ENCODE measurements around the gene PHF2. TPM values are rescaled to one million over a fixed set of nuclear protein-coding genes. Genes with fewer than 3 reads are reported as not detected.

Gene PHF2
- total and polyA plus RNA-seq, 3 experiments from 2014 or later, result 3.0 to 25.0 (median 22.4) TPM

DNA sequence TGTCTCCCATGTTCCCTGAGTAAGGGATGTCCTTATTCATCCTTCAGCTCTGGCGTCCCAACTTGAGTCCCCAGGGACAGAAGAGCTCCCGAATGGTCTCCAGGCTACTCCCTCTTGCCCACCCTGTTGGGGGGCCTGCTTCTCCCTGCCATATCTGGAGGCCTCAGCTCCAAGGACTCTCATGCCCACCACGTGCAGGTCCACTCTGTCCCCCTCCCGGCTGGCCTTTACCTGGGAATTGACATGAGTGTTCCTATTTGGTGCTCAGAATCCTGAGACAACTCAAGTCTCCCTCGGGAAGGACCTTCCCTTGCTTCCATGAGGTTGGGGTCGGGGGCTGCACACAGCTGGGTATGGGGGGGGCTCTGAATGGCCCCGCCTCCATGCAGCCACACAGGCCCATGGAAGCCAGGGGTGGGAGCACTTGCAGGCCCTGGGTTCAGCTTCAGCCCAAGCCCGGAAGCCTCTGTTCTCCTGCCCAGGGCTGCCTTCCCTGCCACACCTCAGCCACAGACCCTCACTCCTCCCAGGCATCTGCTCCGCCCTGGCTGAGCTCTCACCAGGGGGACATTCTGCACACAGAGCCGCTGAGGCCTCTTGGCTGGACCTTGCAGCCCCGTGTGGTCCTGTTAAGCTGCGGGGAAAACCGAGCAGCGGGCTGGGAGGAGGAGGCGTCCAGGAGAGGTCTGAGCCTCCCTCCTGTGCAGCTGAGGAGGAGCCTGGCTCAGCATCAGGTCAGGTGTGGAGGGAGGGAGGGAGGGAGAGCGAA, 121.9 kb downstream of the PHF2 start:
- Histone ChIP-seq H3K4me1 (ENCODE audit: insufficient read depth, low read length) (no peaks in the 10 kb centered on the region), H3K27me3 (ENCODE audit: insufficient read depth, low read length, poor library complexity, severe bottlenecking) (no peaks in the 10 kb centered on the region), H3K36me3 (ENCODE audit: insufficient read depth, low read length) (no peaks in the 10 kb centered on the region), H3K9me3 (ENCODE audit: low read length) (no peaks in the 10 kb centered on the region), H3K27ac (ENCODE audit: low read depth, low read length) (no peak overlapping the region), H3K4me3 (ENCODE audit: low read length) (no peak overlapping the region)
- H3K9me3 Mint-ChIP-seq, result peaks cover 0 to 7% (median 3%) of the 10 kb centered on the region in 5 donors
- no peak overlapping the region for H3K27ac Mint-ChIP-seq
- peaks cover 4 to 6% of the 10 kb centered on the region in 2 donors for H3K27me3 Mint-ChIP-seq
- H3K4me1 Mint-ChIP-seq, result no peaks in the 10 kb centered on the region
- no peak overlapping the region for H3K4me3 Mint-ChIP-seq
- CTCF ChIA-PET, result no interaction called here
- no peak for DNase-seq
- no peaks in the 10 kb centered on the region for H3K36me3 Mint-ChIP-seq
- POLR2A ChIA-PET, result no interaction called here

- peaks cover 0 to 4% of the 10 kb centered on the region in 2 donors for H3K27me3 Mint-ChIP-seq
- Histone ChIP-seq H3K27ac (ENCODE audit: low read depth, low read length) (no peak overlapping the region), H3K27me3 (ENCODE audit: insufficient read depth, low read length, poor library complexity, severe bottlenecking) (no peaks in the 10 kb centered on the region), H3K36me3 (ENCODE audit: insufficient read depth, low read length) (no peaks in the 10 kb centered on the region), H3K4me1 (ENCODE audit: insufficient read depth, low read length) (no peaks in the 10 kb centered on the region), H3K9me3 (ENCODE audit: low read length) (no peaks in the 10 kb centered on the region), H3K4me3 (ENCODE audit: low read length) (no peak overlapping the region)
- POLR2A ChIA-PET, result no interaction called here
- CTCF ChIA-PET, result no interaction called here
- H3K4me1 Mint-ChIP-seq, result no peaks in the 10 kb centered on the region
- H3K4me3 Mint-ChIP-seq, result no peak overlapping the region
- DNase-seq, result no peak
- peaks cover 2 to 12% (median 11%) of the 10 kb centered on the region in 5 donors for H3K9me3 Mint-ChIP-seq
- no peaks in the 10 kb centered on the region for H3K36me3 Mint-ChIP-seq
- no peak overlapping the region for H3K27ac Mint-ChIP-seq
Measured at GRCh38 chr9:93699650-93700049, 123.3 kb downstream of the PHF2 start.

GRCh38 chr9:93701494-93702218, 125.3 kb downstream of the PHF2 start:
- ChIA-PET POLR2A (no interaction called here), CTCF (no interaction called here)
- no peaks in the 10 kb centered on the region for H3K4me1 Mint-ChIP-seq
- DNase-seq, result no peak
- H3K4me1 ChIP-seq (ENCODE audit: insufficient read depth, low read length), result no peaks in the 10 kb centered on the region
- no peak overlapping the region for H3K4me3 Mint-ChIP-seq
- H3K27ac ChIP-seq (ENCODE audit: low read depth, low read length), result no peak overlapping the region
- no peak overlapping the region for H3K27ac Mint-ChIP-seq
- H3K9me3 ChIP-seq (ENCODE audit: low read length), result no peaks in the 10 kb centered on the region
- H3K36me3 Mint-ChIP-seq, result no peaks in the 10 kb centered on the region
- H3K36me3 ChIP-seq (ENCODE audit: insufficient read depth, low read length), result no peaks in the 10 kb centered on the region
- peaks cover 2 to 4% of the 10 kb centered on the region in 2 donors for H3K27me3 Mint-ChIP-seq
- H3K9me3 Mint-ChIP-seq, result peaks cover 6 to 22% (median 12%) of the 10 kb centered on the region in 5 donors
- no peak overlapping the region for H3K4me3 ChIP-seq (ENCODE audit: low read length)
- H3K27me3 ChIP-seq (ENCODE audit: insufficient read depth, low read length, poor library complexity, severe bottlenecking), result no peaks in the 10 kb centered on the region

DNA sequence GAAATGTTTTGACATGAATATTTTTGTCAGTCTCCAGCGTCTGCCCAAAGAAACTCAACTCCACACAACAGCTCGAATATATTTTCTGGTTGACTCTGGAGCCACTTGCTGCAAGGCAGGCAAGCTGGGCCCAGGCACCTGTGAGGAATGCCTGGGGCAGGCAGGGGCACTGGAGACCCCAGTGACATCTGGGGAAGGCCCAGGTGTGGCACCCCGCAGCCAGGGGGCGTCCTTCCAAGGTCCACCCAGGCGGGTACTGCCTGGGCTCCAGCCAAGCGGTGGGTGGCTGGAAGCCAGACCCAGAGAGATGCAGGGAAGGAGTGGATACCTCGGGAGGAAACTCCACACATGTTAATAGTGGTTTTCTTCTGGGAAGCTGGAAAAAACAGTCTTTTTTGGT, 125.9 kb downstream of the PHF2 start:
- H3K4me3 Mint-ChIP-seq, result no peak overlapping the region
- H3K36me3 ChIP-seq (ENCODE audit: insufficient read depth, low read length), result no peaks in the 10 kb centered on the region
- CTCF ChIA-PET, result no interaction called here

GRCh38 chr9:93708289-93708986, 132.1 kb downstream of the PHF2 start:
- H3K27ac Mint-ChIP-seq, result no peak overlapping the region
- no peaks in the 10 kb centered on the region for H3K4me1 Mint-ChIP-seq
- no peak overlapping the region for H3K4me3 Mint-ChIP-seq
- H3K27me3 Mint-ChIP-seq, result peaks cover 8 to 25% of the 10 kb centered on the region in 2 donors
- Histone ChIP-seq H3K27me3 (ENCODE audit: insufficient read depth, low read length, poor library complexity, severe bottlenecking) (no peaks in the 10 kb centered on the region), H3K36me3 (ENCODE audit: insufficient read depth, low read length) (no peaks in the 10 kb centered on the region), H3K9me3 (ENCODE audit: low read length) (no peaks in the 10 kb centered on the region), H3K4me1 (ENCODE audit: insufficient read depth, low read length) (no peaks in the 10 kb centered on the region), H3K27ac (ENCODE audit: low read depth, low read length) (no peak overlapping the region), H3K4me3 (ENCODE audit: low read length) (no peak overlapping the region)
- DNase-seq, result no peak
- ChIA-PET CTCF (no interaction called here), POLR2A (interaction anchor here (0.6 kb wide), 1 partner anchor 563 kb away, joined by 8 read pairs; no protein-coding TSS in a partner anchor)
- H3K36me3 Mint-ChIP-seq, result no peaks in the 10 kb centered on the region
- peaks cover 4 to 19% (median 12%) of the 10 kb centered on the region in 5 donors for H3K9me3 Mint-ChIP-seq

More for the DNA sequence above, 125.9 kb downstream of the PHF2 start:
- Histone ChIP-seq H3K9me3 (ENCODE audit: low read length) (no peaks in the 10 kb centered on the region), H3K4me3 (ENCODE audit: low read length) (no peak overlapping the region), H3K27me3 (ENCODE audit: insufficient read depth, low read length, poor library complexity, severe bottlenecking) (no peaks in the 10 kb centered on the region), H3K27ac (ENCODE audit: low read depth, low read length) (no peak overlapping the region), H3K4me1 (ENCODE audit: insufficient read depth, low read length) (no peaks in the 10 kb centered on the region)
- POLR2A ChIA-PET, result no interaction called here
- DNase-seq, result no peak
- Mint-ChIP-seq H3K4me1 (no peaks in the 10 kb centered on the region), H3K27me3 (peaks cover 2 to 4% of the 10 kb centered on the region in 2 donors), H3K27ac (no peak overlapping the region), H3K36me3 (no peaks in the 10 kb centered on the region), H3K9me3 (peaks cover 6 to 22% (median 12%) of the 10 kb centered on the region in 5 donors)

DNA sequence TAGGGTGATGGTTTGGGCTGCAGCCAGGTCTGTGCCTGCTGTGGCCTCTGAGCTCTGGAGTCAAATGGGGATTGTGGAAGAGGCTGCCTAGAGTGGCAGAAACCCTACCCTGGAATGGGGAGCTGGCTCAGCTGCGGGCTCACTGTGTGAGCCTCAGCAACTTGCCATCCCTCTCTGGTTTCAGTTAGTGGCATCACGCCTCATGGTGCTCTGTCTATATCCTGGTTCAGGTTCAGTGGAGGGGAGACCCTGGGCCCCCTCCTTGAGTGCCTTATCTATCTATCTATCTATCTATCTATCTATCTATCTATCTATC, 132.6 kb downstream of the PHF2 start:
- ChIA-PET CTCF (no interaction called here), POLR2A (no interaction called here)
- H3K9me3 ChIP-seq (ENCODE audit: low read length), result no peaks in the 10 kb centered on the region
- no peak overlapping the region for H3K27ac ChIP-seq (ENCODE audit: low read depth, low read length)
- no peaks in the 10 kb centered on the region for H3K4me1 ChIP-seq (ENCODE audit: insufficient read depth, low read length)
- H3K36me3 Mint-ChIP-seq, result no peaks in the 10 kb centered on the region
- no peak for DNase-seq
- H3K9me3 Mint-ChIP-seq, result peaks cover 3 to 17% (median 7%) of the 10 kb centered on the region in 5 donors
- no peak overlapping the region for H3K4me3 ChIP-seq (ENCODE audit: low read length)
- no peak overlapping the region for H3K4me3 Mint-ChIP-seq
- H3K27me3 ChIP-seq (ENCODE audit: insufficient read depth, low read length, poor library complexity, severe bottlenecking), result no peaks in the 10 kb centered on the region
- peak overlapping the region in 1 of 8 donors; percentile 19 for H3K27ac Mint-ChIP-seq
- no peaks in the 10 kb centered on the region for H3K36me3 ChIP-seq (ENCODE audit: insufficient read depth, low read length)
- H3K4me1 Mint-ChIP-seq, result no peaks in the 10 kb centered on the region
- H3K27me3 Mint-ChIP-seq, result peaks cover 8 to 29% of the 10 kb centered on the region in 2 donors

DNA sequence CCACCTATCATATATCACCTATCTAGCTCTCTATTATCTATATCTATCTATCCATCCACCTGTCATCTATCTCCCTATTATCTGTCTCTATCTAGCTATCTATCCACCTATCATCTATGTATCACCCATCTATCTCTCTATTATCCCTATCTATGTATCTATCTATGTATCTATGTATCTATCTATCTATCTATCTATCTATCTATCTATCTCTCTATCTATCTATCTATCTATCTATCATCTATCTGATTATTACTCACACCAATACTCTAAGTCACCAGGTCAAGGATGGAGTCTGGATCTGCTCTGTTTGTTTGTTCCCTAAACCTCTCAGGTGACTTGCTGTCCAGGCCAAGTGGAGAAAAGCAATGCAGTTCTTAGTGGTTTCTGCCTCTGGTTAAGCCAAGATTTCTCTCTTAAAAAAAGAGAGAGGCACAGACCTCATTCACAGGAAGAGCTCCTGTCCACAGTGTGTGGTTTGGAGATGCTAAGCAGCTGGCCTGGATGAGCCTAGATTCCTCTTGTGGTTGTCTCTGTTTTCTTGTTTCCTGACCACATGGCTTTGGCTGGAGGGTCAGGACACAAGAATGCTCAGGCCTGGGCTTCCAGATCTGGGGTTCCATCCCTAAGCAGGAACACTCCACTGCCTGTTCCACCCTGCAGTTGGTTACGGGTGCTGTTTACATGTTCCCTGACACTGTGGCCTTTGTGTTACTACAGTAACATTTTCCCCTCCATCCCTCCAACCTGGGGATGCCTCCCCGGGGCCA, 133.4 kb downstream of the PHF2 start:
- ChIA-PET POLR2A (no interaction called here), CTCF (no interaction called here)
- Histone ChIP-seq H3K27ac (ENCODE audit: low read depth, low read length) (no peak overlapping the region), H3K4me3 (ENCODE audit: low read length) (no peak overlapping the region), H3K36me3 (ENCODE audit: insufficient read depth, low read length) (no peaks in the 10 kb centered on the region), H3K9me3 (ENCODE audit: low read length) (no peaks in the 10 kb centered on the region), H3K27me3 (ENCODE audit: insufficient read depth, low read length, poor library complexity, severe bottlenecking) (no peaks in the 10 kb centered on the region), H3K4me1 (ENCODE audit: insufficient read depth, low read length) (no peaks in the 10 kb centered on the region)
- Mint-ChIP-seq H3K4me1 (no peaks in the 10 kb centered on the region), H3K27ac (no peak overlapping the region), H3K36me3 (no peaks in the 10 kb centered on the region), H3K9me3 (peaks cover 0 to 15% (median 6%) of the 10 kb centered on the region in 5 donors), H3K4me3 (no peak overlapping the region), H3K27me3 (peaks cover 8 to 34% of the 10 kb centered on the region in 2 donors)
- DNase-seq, result no peak
